Activated naive CD4-positive, alpha-beta T cell treated with anti-CD3 and anti-CD28 coated beads, Interleukin-2, amount 50 U/mL, for 16 hours (primary cell): ENCODE data around the gene GSTT2B.
"Not testable (repeated sequence)": the region's sequence is repeated elsewhere in the genome, so short reads cannot be mapped to it uniquely, and the experiment has no call there.

Experiments used
- DNase-seq: peaks from one replicate; pipeline ENCODE4 v3.0.0-alpha.2; 2020

The GSTT2B gene, protein sequence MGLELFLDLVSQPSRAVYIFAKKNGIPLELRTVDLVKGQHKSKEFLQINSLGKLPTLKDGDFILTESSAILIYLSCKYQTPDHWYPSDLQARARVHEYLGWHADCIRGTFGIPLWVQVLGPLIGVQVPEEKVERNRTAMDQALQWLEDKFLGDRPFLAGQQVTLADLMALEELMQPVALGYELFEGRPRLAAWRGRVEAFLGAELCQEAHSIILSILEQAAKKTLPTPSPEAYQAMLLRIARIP

DNA sequence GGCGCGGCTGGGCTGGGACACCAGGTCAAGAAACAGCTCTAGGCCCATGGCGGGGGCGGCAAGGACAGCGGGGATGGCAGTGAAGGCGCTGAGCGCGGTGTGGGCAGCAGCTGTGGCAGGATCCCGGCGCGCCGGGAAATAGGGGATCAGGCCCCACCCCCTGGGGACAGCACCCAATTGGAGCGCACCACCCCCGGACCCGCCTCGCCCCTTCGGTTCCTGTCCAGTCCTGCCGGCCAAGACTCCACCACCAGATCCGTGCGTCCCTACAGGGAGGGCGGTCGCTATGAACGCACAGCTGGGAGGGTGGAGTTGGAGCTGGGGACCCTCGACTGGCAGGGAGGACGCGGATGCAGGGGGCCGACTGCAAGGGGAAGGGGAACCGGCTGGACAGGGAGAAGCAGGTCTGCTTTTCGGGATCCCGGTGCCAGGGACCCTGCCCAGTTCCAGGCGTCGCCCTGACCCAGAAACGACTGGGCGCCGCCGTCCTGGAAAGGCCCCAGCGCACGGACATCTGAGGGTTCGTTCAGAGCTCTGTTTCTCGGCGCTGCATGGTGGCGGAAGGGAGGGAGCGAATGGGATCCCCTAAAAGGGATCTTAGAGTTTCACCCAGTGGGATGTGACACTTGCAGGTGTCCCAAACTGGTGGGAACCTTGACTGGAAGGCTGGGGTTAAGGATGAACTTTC is at the start of gene GSTT2B:
GSTT2B (minus strand) TSS at position 112 of the 688 bp plus-strand sequence; CDS start at position 48, 64 bp downstream.
- DNase-seq = not testable (repeated sequence)

DNA sequence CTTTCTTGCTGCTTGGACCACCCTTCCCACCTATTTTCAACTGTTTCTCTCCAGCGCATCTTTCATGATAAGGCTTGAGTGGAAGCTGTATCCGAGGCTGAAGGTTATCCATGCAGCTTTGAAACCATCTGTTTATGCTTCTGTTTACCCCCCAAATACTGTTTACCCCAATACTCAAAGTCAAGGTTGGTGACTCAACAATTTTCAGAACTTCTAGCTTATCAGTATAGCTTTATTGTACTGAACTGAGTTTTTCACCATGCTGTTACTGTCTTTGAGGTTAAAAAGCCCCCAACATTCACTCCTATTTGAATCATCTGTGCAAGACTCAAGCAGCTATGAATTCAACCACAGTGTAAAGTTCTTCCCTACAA is 49.0 kb upstream of the GSTT2B start:
- DNase-seq = no peak

GRCh38 chr22:24009227-24010017 is 48.4 kb upstream of the GSTT2B start:
- no peak for DNase-seq

- no peak for DNase-seq
Measured at GRCh38 chr22:24008381-24009226, 47.6 kb upstream of the GSTT2B start.

- no peak for DNase-seq
Measured at GRCh38 chr22:24008022-24008283, 47.0 kb upstream of the GSTT2B start.

DNA sequence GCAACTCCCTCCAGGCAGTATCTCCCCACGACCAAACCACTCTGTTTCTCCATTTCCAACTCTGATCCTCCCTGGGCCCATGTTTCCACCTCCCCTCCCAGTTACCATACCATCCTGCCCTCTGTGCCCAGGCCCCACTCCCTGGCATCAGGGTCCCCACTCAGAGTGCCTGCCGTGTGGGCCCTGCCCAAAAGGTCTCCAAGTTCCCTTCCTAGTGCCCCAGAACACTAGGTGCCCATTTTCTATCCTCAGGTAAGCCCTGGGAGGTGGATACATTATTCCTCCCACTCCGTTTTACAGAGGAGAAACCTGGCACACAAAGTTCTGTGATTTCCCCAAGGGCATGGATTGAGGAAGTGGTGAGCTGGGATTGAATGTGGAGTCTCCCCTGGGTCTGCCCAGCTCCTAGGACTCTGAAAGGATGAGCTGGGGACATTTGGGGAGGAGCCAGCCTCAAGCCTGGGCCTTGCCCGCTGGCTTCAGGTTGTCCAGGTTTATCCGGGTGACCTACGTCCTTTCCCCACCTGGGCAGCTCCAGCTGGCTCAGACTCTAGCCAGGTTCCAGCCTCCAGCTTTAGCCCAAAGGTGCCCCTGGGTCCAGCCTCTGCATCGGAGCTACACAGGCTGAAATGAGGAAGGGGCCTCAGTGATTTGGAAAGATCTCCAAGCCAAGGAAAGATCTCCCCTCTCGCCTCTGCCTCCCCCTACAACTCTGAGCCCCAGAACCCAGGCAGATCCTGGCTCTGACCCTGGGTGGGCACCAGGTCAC is 46.4 kb upstream of the GSTT2B start:
- no peak for DNase-seq

- DNase-seq = no peak
Measured at GRCh38 chr22:24006914-24007214, 45.9 kb upstream of the GSTT2B start.

DNA sequence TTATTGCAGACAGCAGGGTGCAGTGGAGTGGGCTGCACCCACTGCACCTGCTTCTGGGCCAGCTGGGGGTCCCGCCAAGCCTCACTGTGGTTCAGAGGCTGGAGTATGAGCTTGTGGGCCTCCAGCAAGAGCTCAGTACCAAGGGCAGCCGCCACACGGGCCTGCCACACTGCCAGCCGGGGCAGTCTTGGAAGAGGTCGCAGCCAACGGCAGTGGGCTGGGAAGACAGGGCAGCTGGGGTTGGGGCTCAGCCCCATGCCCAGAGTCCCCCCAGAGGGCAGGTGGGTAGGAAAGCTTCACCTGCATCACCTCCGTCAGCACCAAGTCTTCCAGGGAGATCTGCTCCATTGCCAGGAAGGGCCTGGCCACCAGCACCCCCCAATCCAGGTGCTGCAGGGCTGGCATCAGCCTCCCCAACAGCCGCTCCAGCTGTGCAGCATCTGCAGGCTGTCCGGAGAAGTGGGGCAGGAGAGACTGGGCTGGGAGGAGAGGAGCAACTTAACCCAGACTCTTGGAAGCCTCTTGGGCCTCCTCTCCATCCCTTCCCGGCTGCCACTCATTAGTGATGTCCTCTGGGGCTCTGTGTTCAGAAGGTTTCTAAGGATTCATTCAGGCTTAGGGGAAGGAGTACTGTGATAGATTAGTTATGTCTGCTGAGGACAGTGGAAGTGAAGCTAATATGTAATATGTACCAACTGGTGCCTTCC is 45.4 kb upstream of the GSTT2B start:
- no peak for DNase-seq

GRCh38 chr22:24005201-24005600 is 44.2 kb upstream of the GSTT2B start, which contains the start of gene GSTT4:
Gene GSTT4 (minus strand): TSS chr22:24005453. CDS start chr22:24005356, 97 bp downstream.
- DNase-seq = no peak

DNA sequence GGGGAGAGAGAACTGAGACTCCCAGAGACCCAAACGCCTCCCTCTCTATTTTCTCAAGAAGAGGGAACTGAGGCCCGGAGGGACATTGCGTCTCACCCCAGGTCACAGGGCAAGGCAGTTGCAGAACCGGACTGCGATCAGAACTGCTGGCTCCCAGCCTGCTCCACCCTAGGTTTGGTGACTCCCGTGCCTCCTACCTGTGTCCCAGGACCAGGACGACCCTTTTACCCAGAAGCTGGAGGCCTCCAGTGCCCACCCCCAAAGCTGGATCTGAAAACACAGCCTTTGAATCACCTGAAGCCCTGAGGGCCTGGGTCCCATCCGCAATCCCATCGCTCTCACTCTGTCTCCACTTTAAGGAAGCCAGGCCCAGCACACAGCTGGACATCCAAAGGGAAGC is 42.9 kb upstream of the GSTT2B start:
- DNase-seq = no peak

GRCh38 chr22:24002851-24003250 is 41.9 kb upstream of the GSTT2B start:
- no peak for DNase-seq

GRCh38 chr22:24002272-24002671 is 41.3 kb upstream of the GSTT2B start:
- no peak for DNase-seq

- DNase-seq = no peak
Measured at GRCh38 chr22:24001314-24001713, 40.3 kb upstream of the GSTT2B start.

- DNase-seq = not testable (repeated sequence)
Measured at GRCh38 chr22:23999779-24000178, 38.8 kb upstream of the GSTT2B start.

GRCh38 chr22:23997092-23997491 is 36.1 kb upstream of the GSTT2B start:
- no peak for DNase-seq

DNA sequence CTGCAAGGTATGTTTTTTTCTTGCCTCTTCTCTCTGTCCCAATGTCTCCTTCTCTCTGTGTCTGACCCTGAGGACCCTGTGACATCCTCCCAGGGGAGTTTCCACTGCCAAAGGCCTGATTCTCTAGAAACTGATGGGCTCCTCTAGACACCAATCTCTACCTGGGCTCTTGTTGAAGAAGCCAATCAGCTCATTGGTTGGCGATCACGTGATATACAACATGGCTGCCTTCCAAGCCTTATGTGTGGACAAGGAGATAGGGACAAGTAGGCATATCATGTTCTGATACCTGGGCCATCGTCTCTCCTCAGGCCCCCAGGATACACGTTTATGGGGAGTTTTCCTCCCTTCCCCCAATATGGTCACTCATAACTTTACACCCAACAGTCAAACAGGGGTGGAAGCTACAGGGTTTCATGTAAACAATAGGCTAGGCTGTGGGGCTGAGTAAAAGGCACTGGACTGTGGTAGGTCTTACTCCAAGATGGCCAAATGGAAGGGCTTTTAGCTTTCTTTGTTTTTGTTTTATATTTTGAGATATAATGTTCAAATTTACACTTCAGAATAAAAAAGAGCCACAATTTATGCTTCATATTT is 32.7 kb upstream of the GSTT2B start:
- DNase-seq = not testable (repeated sequence)

DNA sequence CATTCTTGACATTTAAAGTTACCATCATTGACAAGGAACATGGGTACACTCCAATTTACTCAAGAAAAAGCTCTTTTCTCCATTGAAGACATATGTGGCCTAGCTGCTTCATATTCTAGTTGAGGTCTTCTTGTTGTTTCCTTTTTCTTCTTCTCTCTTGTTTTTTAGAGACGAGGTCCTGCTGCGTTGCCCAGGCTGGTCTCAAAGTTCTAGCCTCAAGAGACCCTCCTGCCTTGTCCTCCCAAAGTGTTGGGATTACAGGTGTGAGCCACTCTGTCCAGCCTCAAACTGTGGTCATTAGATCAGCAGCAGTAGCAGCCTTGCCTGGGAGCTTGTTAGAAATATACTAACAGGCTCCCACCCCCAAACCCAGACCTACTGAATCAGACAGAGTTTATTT is 32.1 kb upstream of the GSTT2B start:
- DNase-seq = not testable (repeated sequence)

DNA sequence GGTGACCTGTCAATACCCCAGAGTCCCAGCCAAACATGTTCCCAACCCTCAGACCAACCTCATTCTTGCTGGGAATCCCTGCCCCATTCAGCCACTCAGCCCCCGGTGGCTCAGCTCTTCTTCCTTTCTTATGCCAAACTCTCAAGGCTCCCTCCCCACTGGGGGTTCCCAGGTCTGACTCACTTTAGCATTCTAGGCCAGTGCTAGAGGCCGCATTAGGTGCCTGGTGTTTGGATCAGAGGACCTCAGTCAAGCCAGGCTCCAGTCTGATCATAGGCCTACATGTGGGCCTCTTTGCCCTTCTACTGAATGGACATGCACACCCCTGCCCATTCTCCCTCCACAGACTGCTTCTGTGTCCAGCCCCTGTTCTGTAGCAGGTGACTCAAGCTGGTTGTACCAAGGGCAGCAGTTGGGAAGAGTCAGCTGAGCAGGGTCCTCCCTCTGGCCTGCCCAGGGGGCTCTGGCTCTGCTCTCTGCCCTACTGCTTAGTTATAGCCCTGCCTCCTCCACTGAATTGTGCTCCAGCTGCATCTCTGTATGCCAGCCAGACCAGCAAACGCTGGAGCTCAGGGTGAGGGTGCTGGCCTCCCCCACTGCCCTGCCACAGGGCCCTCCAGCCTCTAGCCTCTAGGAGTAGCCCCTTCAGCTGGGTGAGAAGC is 28.7 kb upstream of the GSTT2B start:
- not testable (repeated sequence) for DNase-seq

GRCh38 chr22:23986538-23987178 is 25.7 kb upstream of the GSTT2B start:
- DNase-seq = not testable (repeated sequence)

- not testable (repeated sequence) for DNase-seq
Measured at GRCh38 chr22:23986089-23986488, 25.1 kb upstream of the GSTT2B start.
